Mesendoderm (in vitro differentiated cells): ENCODE data around the gene RFFL.
A peak's percentile ranks its signal among the peaks of the same experiment; 100 is the strongest.

ENCODE experiments used
- DNase-seq: peaks from one replicate; pipeline ENCODE4 v3.0.0; 2013
- H2AK5ac ChIP-seq: 2 replicates; pipeline ENCODE4 v1.6.1; 2013; ENCODE audit warnings: low read length, inconsistent platforms
- H2BK120ac ChIP-seq: 2 replicates; pipeline ENCODE4 v1.6.1; 2013; ENCODE audit warnings: low read depth, mild to moderate bottlenecking, low read length, moderate library complexity, mixed read lengths
- H2BK15ac ChIP-seq: replicated peaks from 2 replicates; pipeline ENCODE4 v1.6.1; 2013; ENCODE audit warnings: low read depth, mild to moderate bottlenecking, moderate library complexity
- H2BK5ac ChIP-seq: 2 replicates; pipeline ENCODE4 v1.6.1; 2013; ENCODE audit warnings: low read length, inconsistent platforms
- H3K18ac ChIP-seq: 2 replicates; pipeline ENCODE4 v1.6.1; 2013; ENCODE audit warnings: mild to moderate bottlenecking, low read length, mixed read lengths
- H3K23ac ChIP-seq: one replicate; pipeline ENCODE4 v1.6.1; 2013; ENCODE audit warnings: low read length
- H3K27ac ChIP-seq: 2 replicates; pipeline ENCODE4 v1.5.1; 2013; ENCODE audit warnings: low read depth, mild to moderate bottlenecking, inconsistent platforms, low read length, moderate library complexity
- H3K27me3 ChIP-seq: 2 replicates; pipeline ENCODE4 v1.6.1; 2013; ENCODE audit warnings: low read length, control low read depth, mild to moderate bottlenecking, inconsistent platforms; ENCODE audit not compliant: insufficient read depth, poor library complexity
- H3K36me3 ChIP-seq: 2 replicates; pipeline ENCODE4 v1.6.1; 2013; ENCODE audit warnings: low read length, inconsistent platforms; ENCODE audit not compliant: control insufficient read depth, insufficient read depth
- H3K4ac ChIP-seq: one replicate; pipeline ENCODE4 v1.6.1; 2013; ENCODE audit warnings: low read depth, mild to moderate bottlenecking, low read length, moderate library complexity
- H3K4me1 ChIP-seq: 2 replicates; pipeline ENCODE4 v1.6.1; 2013; ENCODE audit warnings: low read depth, low read length, inconsistent platforms; ENCODE audit not compliant: control insufficient read depth
- H3K4me2 ChIP-seq: 2 replicates; pipeline ENCODE4 v1.6.1; 2013; ENCODE audit warnings: low read length
- H3K4me3 ChIP-seq: 2 replicates; pipeline ENCODE4 v1.5.1; 2013; ENCODE audit warnings: mild to moderate bottlenecking, low read length
- H3K56ac ChIP-seq: one replicate; pipeline ENCODE4 v1.6.1; 2013; ENCODE audit warnings: low read length
- H3K79me1 ChIP-seq: 2 replicates; pipeline ENCODE4 v1.6.1; 2013; ENCODE audit warnings: low read length, inconsistent platforms
- H3K79me2 ChIP-seq: 2 replicates; pipeline ENCODE4 v1.6.1; 2013; ENCODE audit warnings: mild to moderate bottlenecking, low read length; ENCODE audit not compliant: control insufficient read depth, insufficient read depth
- H3K9ac ChIP-seq: 2 replicates; pipeline ENCODE4 v1.6.1; 2013; ENCODE audit warnings: low read length, inconsistent platforms
- H4K5ac ChIP-seq: one replicate; pipeline ENCODE4 v1.6.1; 2013; ENCODE audit warnings: low read length
- H4K8ac ChIP-seq: one replicate; pipeline ENCODE4 v1.6.1; 2013; ENCODE audit warnings: low read depth, mild to moderate bottlenecking, control low read depth, low read length, moderate library complexity
- WGBS: extraction: QIAGEN DNeasy Blood & Tissue Kit; methylation state at CpG from one replicate; pipeline ENCODE4 v1.1.7; 2013; ENCODE audit warnings: low lambda C conversion rate, missing lambda C conversion rate; ENCODE audit not compliant: insufficient coverage; ENCODE audit errors: extremely low coverage; 5-methylcytosine and 5-hydroxymethylcytosine counted together

Gene RFFL

GRCh38 chr17:34990921-34991365 is 72.6 kb downstream of the RFFL start:
- H3K4me3 ChIP-seq = no peak overlapping the region
- peaks cover 1% of the 10 kb centered on the region for H3K79me1 ChIP-seq
- no peak overlapping the region for H2BK120ac ChIP-seq
- H3K9ac ChIP-seq = no peak overlapping the region
- H3K18ac ChIP-seq = no peak overlapping the region
- H3K36me3 ChIP-seq = peaks cover 30% of the 10 kb centered on the region
- no peak overlapping the region for H2BK5ac ChIP-seq
- H3K4me2 ChIP-seq = no peak overlapping the region
- no peak overlapping the region for H2BK15ac ChIP-seq
- H3K23ac ChIP-seq = no peak overlapping the region
- no peak overlapping the region for H4K8ac ChIP-seq
- H2AK5ac ChIP-seq = no peak overlapping the region
- H4K5ac ChIP-seq = no peak overlapping the region
- H3K27me3 ChIP-seq = no peaks in the 10 kb centered on the region
- no CpG with 5 or more reads among the region's 6 CpGs for WGBS
- no peak overlapping the region for H3K4ac ChIP-seq
- H3K79me2 ChIP-seq = no peaks in the 10 kb centered on the region
- H3K56ac ChIP-seq = no peak overlapping the region
- no peak for DNase-seq
- no peaks in the 10 kb centered on the region for H3K4me1 ChIP-seq
- no peak overlapping the region for H3K27ac ChIP-seq

DNA sequence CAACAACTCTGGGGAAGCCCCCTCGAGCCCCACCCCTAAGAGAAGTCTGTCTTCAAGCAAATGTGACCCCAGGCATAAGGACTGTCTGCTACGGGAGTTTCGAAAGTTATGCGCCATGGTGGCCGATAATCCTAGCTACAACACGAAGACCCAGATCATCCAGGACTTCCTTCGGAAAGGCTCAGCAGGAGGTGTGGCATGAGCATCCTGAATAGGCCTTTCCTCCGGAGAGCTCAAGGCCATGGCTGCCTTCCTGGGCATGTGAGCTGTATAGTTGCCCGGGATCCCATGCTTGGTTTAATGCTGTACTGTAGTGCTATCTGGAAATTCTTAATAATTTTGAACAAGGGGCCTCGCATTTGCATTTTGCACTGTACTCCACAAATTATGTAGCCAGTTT is 74.0 kb downstream of the RFFL start:
- Histone ChIP-seq H3K4me3 (no peak overlapping the region), H3K4me1 (no peaks in the 10 kb centered on the region), H3K23ac (no peak overlapping the region), H3K79me2 (no peaks in the 10 kb centered on the region), H3K9ac (no peak overlapping the region), H2BK5ac (no peak overlapping the region), H2BK15ac (no peak overlapping the region), H2AK5ac (no peak overlapping the region), H3K18ac (no peak overlapping the region), H3K36me3 (peaks cover 23% of the 10 kb centered on the region), H3K4ac (no peak overlapping the region), H3K27me3 (no peaks in the 10 kb centered on the region), H3K79me1 (peaks cover 1% of the 10 kb centered on the region), H3K56ac (no peak overlapping the region), H4K5ac (no peak overlapping the region), H2BK120ac (no peak overlapping the region), H3K4me2 (no peak overlapping the region), H3K27ac (no peak overlapping the region), H4K8ac (no peak overlapping the region)
- no CpG with 5 or more reads among the region's 10 CpGs for WGBS
- no peak for DNase-seq

DNA sequence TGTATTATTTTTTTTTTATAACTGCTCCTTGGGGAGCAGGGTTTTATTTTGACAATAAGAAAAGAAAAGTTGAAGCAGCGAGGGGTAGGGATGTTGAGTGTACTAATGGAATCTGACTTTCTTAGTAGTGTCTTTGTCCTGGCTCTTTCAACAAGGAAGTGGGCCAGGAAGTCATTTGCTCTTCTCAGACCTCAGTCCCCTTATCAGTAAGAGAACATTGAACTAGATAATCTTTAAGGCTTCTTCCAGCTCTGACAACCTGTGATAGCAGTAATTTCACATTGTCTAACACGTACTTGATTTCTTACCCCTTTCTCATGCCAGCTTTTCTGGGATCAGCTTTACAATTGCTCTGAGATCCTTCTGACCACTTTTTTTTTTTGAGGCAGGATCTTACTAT is 74.9 kb downstream of the RFFL start:
- H3K4me3 ChIP-seq = no peak overlapping the region
- H3K36me3 ChIP-seq = peaks cover 17% of the 10 kb centered on the region
- H3K4me1 ChIP-seq = no peaks in the 10 kb centered on the region
- no peaks in the 10 kb centered on the region for H3K79me2 ChIP-seq
- H3K18ac ChIP-seq = no peak overlapping the region
- no peak overlapping the region for H2BK120ac ChIP-seq
- no peak overlapping the region for H3K4ac ChIP-seq
- no CpG with 5 or more reads among the region's 2 CpGs for WGBS
- H2BK15ac ChIP-seq = no peak overlapping the region
- no peak overlapping the region for H3K56ac ChIP-seq
- no peak overlapping the region for H4K5ac ChIP-seq
- H2AK5ac ChIP-seq = no peak overlapping the region
- H3K27ac ChIP-seq = no peak overlapping the region
- no peak overlapping the region for H3K9ac ChIP-seq
- no peak overlapping the region for H3K23ac ChIP-seq
- no peak overlapping the region for H2BK5ac ChIP-seq
- H4K8ac ChIP-seq = no peak overlapping the region
- no peaks in the 10 kb centered on the region for H3K27me3 ChIP-seq
- no peak overlapping the region for H3K4me2 ChIP-seq
- DNase-seq = no peak
- peaks cover 1% of the 10 kb centered on the region for H3K79me1 ChIP-seq

DNA sequence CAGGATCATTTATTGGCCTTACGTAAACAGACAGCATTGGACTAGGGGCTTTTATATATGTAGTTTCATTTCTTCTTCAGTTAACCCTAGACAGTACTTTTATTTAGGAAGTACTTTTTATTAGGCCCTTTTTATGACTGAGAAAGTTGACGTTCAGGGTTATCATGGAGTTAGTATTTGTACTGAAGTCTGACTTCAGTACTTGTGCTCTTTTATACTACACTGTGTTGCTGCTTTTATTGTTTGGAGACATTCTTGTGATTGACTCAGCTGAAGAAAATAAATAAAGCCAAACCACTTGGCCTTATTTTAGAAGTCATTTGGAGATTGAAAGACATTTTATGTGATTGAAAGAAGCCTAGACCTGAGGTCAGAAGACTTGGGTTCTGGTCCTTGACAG is 76.3 kb downstream of the RFFL start:
- no peak overlapping the region for H4K5ac ChIP-seq
- no peak overlapping the region for H3K23ac ChIP-seq
- no peak overlapping the region for H2BK15ac ChIP-seq
- no peak overlapping the region for H2BK120ac ChIP-seq
- peaks cover 8% of the 10 kb centered on the region for H3K79me1 ChIP-seq
- no peak overlapping the region for H4K8ac ChIP-seq
- H3K4me1 ChIP-seq = no peaks in the 10 kb centered on the region
- peaks cover 14% of the 10 kb centered on the region for H3K36me3 ChIP-seq
- no peak overlapping the region for H3K18ac ChIP-seq
- H2AK5ac ChIP-seq = no peak overlapping the region
- no peak overlapping the region for H3K9ac ChIP-seq
- H3K27me3 ChIP-seq = no peaks in the 10 kb centered on the region
- no peak for DNase-seq
- H3K79me2 ChIP-seq = peaks cover 7% of the 10 kb centered on the region
- WGBS = no CpG with 5 or more reads among the region's 2 CpGs
- H3K4me3 ChIP-seq = no peak overlapping the region
- no peak overlapping the region for H2BK5ac ChIP-seq
- no peak overlapping the region for H3K4ac ChIP-seq
- no peak overlapping the region for H3K56ac ChIP-seq
- H3K4me2 ChIP-seq = no peak overlapping the region
- H3K27ac ChIP-seq = no peak overlapping the region

DNA sequence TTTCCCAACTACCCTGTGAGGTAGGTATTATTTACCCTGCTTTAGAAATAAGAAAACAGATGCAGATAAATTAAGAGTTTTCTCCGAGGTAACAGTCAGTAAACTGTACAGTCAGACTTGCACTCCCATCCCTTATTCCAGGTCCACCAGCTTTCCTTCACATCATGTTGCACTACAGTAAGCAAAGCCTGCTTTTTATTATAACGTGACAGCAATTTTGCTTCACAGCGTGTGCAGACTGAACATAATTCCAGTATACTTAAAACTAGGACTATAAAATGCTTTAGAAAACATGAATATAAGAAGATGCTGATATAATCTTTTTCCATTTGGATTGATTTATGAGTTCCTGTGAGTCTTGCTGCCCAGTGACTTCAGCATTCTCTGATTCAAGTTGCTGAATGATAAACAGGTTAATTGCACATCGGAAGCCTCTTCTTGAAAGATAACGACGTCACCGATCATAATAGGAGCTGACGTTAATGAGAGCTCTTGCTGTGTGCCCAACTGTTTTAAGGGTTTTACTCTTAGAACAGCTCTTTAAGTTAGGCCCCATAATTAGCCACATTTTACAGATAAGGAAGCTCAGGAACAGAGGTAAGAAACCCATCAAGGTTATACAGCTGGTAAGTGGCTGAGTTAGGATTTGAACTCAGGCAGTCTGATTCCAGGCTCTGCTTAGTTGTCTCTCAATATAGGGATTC is 81.8 kb downstream of the RFFL start:
- Histone ChIP-seq H3K4me2 (peak overlapping the region; percentile 98), H2BK120ac (no peak overlapping the region), H3K9ac (peak overlapping the region; percentile 95), H2AK5ac (no peak overlapping the region), H3K27ac (peak overlapping the region; percentile 99), H3K18ac (peak overlapping the region; percentile 97), H3K36me3 (peaks cover 3% of the 10 kb centered on the region), H4K5ac (no peak overlapping the region), H2BK5ac (no peak overlapping the region), H3K79me2 (peaks cover 19% of the 10 kb centered on the region), H3K4me3 (peak overlapping the region; percentile 75), H4K8ac (no peak overlapping the region), H3K4ac (peak overlapping the region; percentile 36), H3K27me3 (no peaks in the 10 kb centered on the region), H3K23ac (peak overlapping the region; percentile 15), H3K79me1 (peaks cover 10% of the 10 kb centered on the region), H2BK15ac (peak overlapping the region; percentile 20), H3K4me1 (no peaks in the 10 kb centered on the region), H3K56ac (peak overlapping the region; percentile 96)
- no CpG with 5 or more reads among the region's 8 CpGs for WGBS
- DNase-seq = peak; percentile 28
